Astrocyte (in vitro differentiated cells and primary cell): ENCODE results near the gene DHRS7B. TPM values are rescaled to one million over a fixed set of nuclear protein-coding genes. Genes with fewer than 3 reads are reported as not detected.

Source experiments
- DNase-seq: peaks from one replicate; pipeline ENCODE4 v3.0.0-alpha.2; 2010; ENCODE audit warnings: low read depth
- FAIRE-seq: peaks from 2 replicates; lab custom pipeline; 2011; peaks lifted over from hg19 to GRCh38; lab: Jason Lieb, UNC
- H2AFZ ChIP-seq: 2 replicates; pipeline ENCODE4 v1.6.0; 2012; ENCODE audit warnings: low read depth, low read length, inconsistent platforms
- H3K27ac ChIP-seq: 2 replicates; pipeline ENCODE4 v1.5.1; 2011; ENCODE audit warnings: low read depth, low read length, inconsistent platforms
- H3K27me3 ChIP-seq: 2 replicates; pipeline ENCODE4 v1.6.0; 2011; ENCODE audit warnings: low read length, inconsistent platforms; ENCODE audit not compliant: insufficient read depth
- H3K36me3 ChIP-seq: 2 replicates; pipeline ENCODE4 v1.5.1; 2011; ENCODE audit warnings: low read length, inconsistent platforms; ENCODE audit not compliant: insufficient read depth
- H3K4me1 ChIP-seq: 2 replicates; pipeline ENCODE4 v1.5.1; 2011; ENCODE audit warnings: low read length, inconsistent platforms; ENCODE audit not compliant: insufficient read depth
- H3K4me2 ChIP-seq: 2 replicates; pipeline ENCODE4 v1.6.0; 2012; ENCODE audit warnings: low read length, inconsistent platforms
- H3K4me3 ChIP-seq: 2 replicates; pipeline ENCODE4 v1.5.1; 2011; ENCODE audit warnings: low read depth, mild to moderate bottlenecking, low read length, inconsistent platforms; ENCODE audit not compliant: insufficient read depth
- H3K79me2 ChIP-seq: 2 replicates; pipeline ENCODE4 v1.6.0; 2012; ENCODE audit warnings: mild to moderate bottlenecking, low read length, inconsistent platforms; ENCODE audit not compliant: insufficient read depth
- H3K9ac ChIP-seq: 2 replicates; pipeline ENCODE4 v1.6.0; 2012; ENCODE audit warnings: mild to moderate bottlenecking, low read length, inconsistent platforms
- H3K9me3 ChIP-seq: 2 replicates; pipeline ENCODE4 v1.5.1; 2012; ENCODE audit warnings: low read depth, mild to moderate bottlenecking, low read length, inconsistent platforms; ENCODE audit not compliant: insufficient read depth
- H4K20me1 ChIP-seq: 2 replicates; pipeline ENCODE4 v1.6.0; 2012; ENCODE audit warnings: low read length, inconsistent platforms; ENCODE audit not compliant: insufficient read depth
- H3K27ac Mint-ChIP-seq: one replicate; pipeline ENCODE4 v1.8.0; 2021; ENCODE audit warnings: mild to moderate bottlenecking, mixed read lengths; ENCODE audit not compliant: unreplicated experiment
- H3K27me3 Mint-ChIP-seq: one replicate; pipeline ENCODE4 v1.8.0; 2021; ENCODE audit warnings: low read depth, mixed read lengths; ENCODE audit not compliant: unreplicated experiment
- H3K36me3 Mint-ChIP-seq: one replicate; pipeline ENCODE4 v1.8.0; 2021; ENCODE audit warnings: low read depth, mixed read lengths; ENCODE audit not compliant: unreplicated experiment
- H3K4me1 Mint-ChIP-seq: one replicate; pipeline ENCODE4 v1.8.0; 2021; ENCODE audit warnings: low read depth, mixed read lengths; ENCODE audit not compliant: unreplicated experiment
- H3K4me3 Mint-ChIP-seq: one replicate; pipeline ENCODE4 v1.8.0; 2021; ENCODE audit warnings: mild to moderate bottlenecking, moderate library complexity, mixed read lengths; ENCODE audit not compliant: unreplicated experiment
- H3K9me3 Mint-ChIP-seq: one replicate; pipeline ENCODE4 v1.8.0; 2021; ENCODE audit warnings: mild to moderate bottlenecking, mixed read lengths; ENCODE audit not compliant: unreplicated experiment
- EZH2 ChIP-seq: IDR thresholded peaks from 2 replicates; pipeline ENCODE4 v1.6.1; 2012; ENCODE audit warnings: mild to moderate bottlenecking, low read length, inconsistent platforms; ENCODE audit not compliant: insufficient read depth
- total RNA-seq: library from RNA; stranded (reverse); gene quantifications from 2 replicates; pipeline ENCODE4 v1.2.1, GENCODE V29; 2021
- TF ChIP-seq, protein P1 (sequence below): IDR thresholded peaks from 2 replicates; pipeline ENCODE4 v1.5.1; 2011; ENCODE audit warnings: low read depth, mild to moderate bottlenecking, inconsistent platforms, low read length, moderate library complexity; ENCODE audit not compliant: insufficient read depth

The DHRS7B gene
- total RNA-seq, 1 donor from 2014 or later, result 15.5 TPM

DNA sequence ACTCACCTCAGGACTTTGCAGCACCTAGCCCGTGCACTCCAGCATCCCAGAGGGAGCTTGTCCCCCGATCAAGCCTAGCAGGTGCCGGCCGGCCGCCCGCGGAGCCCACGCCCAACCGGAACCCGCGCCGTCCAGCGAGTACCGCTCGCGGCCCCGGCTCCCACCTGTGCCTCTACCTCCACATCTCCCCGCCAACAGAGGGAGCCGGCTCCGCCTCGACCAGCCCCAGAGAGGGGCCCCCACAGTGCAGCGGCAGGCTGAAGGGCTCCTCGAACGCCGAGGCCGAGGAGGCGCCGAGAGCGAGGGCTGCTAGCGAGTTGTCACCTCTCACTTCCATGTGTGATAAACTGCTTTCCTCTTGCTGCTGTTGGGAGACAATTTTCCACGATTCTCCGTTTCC, 41.1 kb upstream of the DHRS7B start:
- H4K20me1 ChIP-seq, result no peaks in the 10 kb centered on the region
- DNase-seq (no peak), FAIRE-seq (no peak)
- no peaks in the 10 kb centered on the region for H3K27me3 ChIP-seq
- no peaks in the 10 kb centered on the region for H3K4me1 ChIP-seq
- H3K9ac ChIP-seq, result no peak overlapping the region
- H3K4me3 ChIP-seq, result no peak overlapping the region
- H3K36me3 ChIP-seq, result no peaks in the 10 kb centered on the region
- no peaks in the 10 kb centered on the region for H3K27me3 Mint-ChIP-seq
- H3K4me2 ChIP-seq, result no peak overlapping the region
- H3K79me2 ChIP-seq, result no peaks in the 10 kb centered on the region
- peaks cover 1% of the 10 kb centered on the region for H3K36me3 Mint-ChIP-seq
- H3K4me3 Mint-ChIP-seq, result no peak overlapping the region
- no peak overlapping the region for H3K27ac ChIP-seq
- H3K4me1 Mint-ChIP-seq, result no peaks in the 10 kb centered on the region
- H3K9me3 Mint-ChIP-seq, result peaks cover 12% of the 10 kb centered on the region
- TF ChIP-seq, protein P1, sequence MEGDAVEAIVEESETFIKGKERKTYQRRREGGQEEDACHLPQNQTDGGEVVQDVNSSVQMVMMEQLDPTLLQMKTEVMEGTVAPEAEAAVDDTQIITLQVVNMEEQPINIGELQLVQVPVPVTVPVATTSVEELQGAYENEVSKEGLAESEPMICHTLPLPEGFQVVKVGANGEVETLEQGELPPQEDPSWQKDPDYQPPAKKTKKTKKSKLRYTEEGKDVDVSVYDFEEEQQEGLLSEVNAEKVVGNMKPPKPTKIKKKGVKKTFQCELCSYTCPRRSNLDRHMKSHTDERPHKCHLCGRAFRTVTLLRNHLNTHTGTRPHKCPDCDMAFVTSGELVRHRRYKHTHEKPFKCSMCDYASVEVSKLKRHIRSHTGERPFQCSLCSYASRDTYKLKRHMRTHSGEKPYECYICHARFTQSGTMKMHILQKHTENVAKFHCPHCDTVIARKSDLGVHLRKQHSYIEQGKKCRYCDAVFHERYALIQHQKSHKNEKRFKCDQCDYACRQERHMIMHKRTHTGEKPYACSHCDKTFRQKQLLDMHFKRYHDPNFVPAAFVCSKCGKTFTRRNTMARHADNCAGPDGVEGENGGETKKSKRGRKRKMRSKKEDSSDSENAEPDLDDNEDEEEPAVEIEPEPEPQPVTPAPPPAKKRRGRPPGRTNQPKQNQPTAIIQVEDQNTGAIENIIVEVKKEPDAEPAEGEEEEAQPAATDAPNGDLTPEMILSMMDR, result no peak
- no peak for TF ChIP-seq EZH2
- H3K27ac Mint-ChIP-seq, result no peak overlapping the region
- peaks cover 3% of the 10 kb centered on the region for H3K9me3 ChIP-seq
- H2AFZ ChIP-seq, result no peak overlapping the region

- Histone ChIP-seq H3K4me2 (no peak overlapping the region), H3K4me1 (no peaks in the 10 kb centered on the region), H3K27ac (no peak overlapping the region), H3K9me3 (no peaks in the 10 kb centered on the region), H4K20me1 (no peaks in the 10 kb centered on the region), H3K27me3 (no peaks in the 10 kb centered on the region), H3K79me2 (no peaks in the 10 kb centered on the region), H2AFZ (no peak overlapping the region), H3K36me3 (no peaks in the 10 kb centered on the region), H3K4me3 (no peak overlapping the region), H3K9ac (no peak overlapping the region)
- no peaks in the 10 kb centered on the region for H3K36me3 Mint-ChIP-seq
- no peak overlapping the region for H3K4me3 Mint-ChIP-seq
- no peak overlapping the region for H3K27ac Mint-ChIP-seq
- FAIRE-seq (no peak), DNase-seq (no peak)
- H3K27me3 Mint-ChIP-seq, result no peaks in the 10 kb centered on the region
- no peak for TF ChIP-seq EZH2
- TF ChIP-seq, protein P1, result no peak
- H3K4me1 Mint-ChIP-seq, result no peaks in the 10 kb centered on the region
- H3K9me3 Mint-ChIP-seq, result peaks cover 3% of the 10 kb centered on the region
Observed at GRCh38 chr17:21089145-21089544, 37.6 kb upstream of the DHRS7B start.

DNA sequence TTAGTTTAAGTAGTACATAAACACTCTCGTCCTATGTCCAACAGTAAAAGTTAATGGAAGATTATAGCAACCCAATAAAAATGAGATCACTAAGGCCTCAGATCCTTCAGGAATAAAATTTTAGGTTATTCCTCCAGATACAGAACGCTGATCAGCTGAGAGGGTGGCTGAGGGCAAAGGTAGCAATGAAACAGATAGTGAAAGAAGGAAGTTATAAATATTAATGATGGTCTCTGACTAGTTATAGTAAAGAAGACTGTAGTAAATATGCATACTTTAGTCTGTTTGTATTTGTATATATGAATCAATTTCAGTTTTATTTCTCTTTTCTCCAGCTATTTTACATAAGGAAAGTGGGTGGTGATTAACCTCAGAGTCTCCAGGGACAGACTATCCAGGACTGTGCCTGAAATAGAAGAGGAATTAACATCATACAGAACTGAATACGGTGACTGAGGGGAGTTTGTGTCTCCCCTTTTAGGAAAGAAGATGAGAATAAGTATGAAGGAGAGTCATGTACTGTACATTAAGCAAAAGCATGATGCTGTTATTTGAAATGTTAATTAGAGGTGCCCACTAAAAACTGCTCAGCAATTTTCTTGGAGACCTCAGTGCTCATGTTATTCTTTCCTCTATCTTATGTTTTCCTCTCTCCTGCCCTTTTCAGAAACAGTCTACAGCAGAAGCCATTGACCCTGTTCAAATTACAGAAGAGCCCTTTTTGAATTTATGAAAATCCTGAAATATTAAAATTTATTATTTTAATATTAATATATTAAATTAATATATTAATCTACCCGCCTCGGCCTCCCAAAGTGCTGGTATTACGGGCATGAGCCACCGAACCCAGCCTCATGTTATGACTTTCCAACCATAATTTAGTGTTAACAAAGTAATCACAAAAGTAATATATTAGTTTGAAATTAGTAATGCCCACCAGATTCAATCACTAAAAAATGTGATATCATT, 36.5 kb upstream of the DHRS7B start:
- TF ChIP-seq, protein P1, result no peak
- TF ChIP-seq EZH2, result no peak
- Mint-ChIP-seq H3K4me3 (no peak overlapping the region), H3K27ac (no peak overlapping the region), H3K36me3 (no peaks in the 10 kb centered on the region), H3K9me3 (no peaks in the 10 kb centered on the region), H3K27me3 (no peaks in the 10 kb centered on the region), H3K4me1 (no peaks in the 10 kb centered on the region)
- Histone ChIP-seq H2AFZ (no peak overlapping the region), H3K36me3 (no peaks in the 10 kb centered on the region), H3K27me3 (no peaks in the 10 kb centered on the region), H3K4me2 (no peak overlapping the region), H3K79me2 (no peaks in the 10 kb centered on the region), H3K9ac (no peak overlapping the region), H3K9me3 (no peaks in the 10 kb centered on the region), H3K4me1 (no peaks in the 10 kb centered on the region), H4K20me1 (no peaks in the 10 kb centered on the region), H3K27ac (no peak overlapping the region), H3K4me3 (no peak overlapping the region)
- DNase-seq, result no peak
- no peak for FAIRE-seq
